Measurements from ENCODE around the gene IL1B.
"Not testable (repeated sequence)": the region's sequence is repeated elsewhere in the genome, so short reads cannot be mapped to it uniquely, and the experiment has no call there.

IL1B gene

DNA sequence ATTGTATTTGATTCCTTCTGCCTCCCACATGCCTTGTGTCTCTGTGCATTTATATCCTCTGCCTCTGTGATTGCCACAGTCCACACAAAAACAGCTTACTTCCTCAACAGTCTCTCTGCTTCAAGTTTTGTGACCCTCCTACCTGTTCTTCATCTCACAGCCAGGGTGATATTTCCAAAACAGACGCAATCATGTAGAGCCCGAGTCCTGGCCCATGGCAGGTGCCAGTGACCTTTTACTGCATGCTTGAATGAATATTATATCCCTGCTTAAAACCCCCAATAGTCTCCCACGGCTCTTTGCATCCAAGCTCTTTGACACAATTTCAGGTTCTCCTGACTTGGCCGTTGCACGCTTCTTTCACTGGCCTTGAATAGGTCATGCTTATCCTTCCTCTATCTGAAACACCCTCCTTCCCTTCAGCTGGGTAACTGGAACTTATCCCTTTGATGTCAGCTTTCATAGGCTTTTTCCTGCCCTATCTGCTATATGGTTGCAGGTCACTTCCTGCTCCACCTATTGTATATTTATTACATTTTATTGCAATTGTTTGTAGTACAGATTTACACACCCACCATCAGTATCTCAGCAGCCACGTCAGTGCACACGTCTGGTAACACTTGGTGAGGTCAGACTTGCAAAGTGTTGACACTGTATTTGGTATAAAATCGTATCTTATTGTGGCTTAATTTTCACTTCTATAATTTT is 29.7 kb upstream of the IL1B start:
- no peak overlapping the region for H3K4me3 ChIP-seq (ENCODE audit: low read depth, low read length)
- TF ChIP-seq, protein P1, sequence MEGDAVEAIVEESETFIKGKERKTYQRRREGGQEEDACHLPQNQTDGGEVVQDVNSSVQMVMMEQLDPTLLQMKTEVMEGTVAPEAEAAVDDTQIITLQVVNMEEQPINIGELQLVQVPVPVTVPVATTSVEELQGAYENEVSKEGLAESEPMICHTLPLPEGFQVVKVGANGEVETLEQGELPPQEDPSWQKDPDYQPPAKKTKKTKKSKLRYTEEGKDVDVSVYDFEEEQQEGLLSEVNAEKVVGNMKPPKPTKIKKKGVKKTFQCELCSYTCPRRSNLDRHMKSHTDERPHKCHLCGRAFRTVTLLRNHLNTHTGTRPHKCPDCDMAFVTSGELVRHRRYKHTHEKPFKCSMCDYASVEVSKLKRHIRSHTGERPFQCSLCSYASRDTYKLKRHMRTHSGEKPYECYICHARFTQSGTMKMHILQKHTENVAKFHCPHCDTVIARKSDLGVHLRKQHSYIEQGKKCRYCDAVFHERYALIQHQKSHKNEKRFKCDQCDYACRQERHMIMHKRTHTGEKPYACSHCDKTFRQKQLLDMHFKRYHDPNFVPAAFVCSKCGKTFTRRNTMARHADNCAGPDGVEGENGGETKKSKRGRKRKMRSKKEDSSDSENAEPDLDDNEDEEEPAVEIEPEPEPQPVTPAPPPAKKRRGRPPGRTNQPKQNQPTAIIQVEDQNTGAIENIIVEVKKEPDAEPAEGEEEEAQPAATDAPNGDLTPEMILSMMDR (IDR thresholded peaks at IDR 0.05; ENCODE audit: low read depth, low read length), result no peak
- TF ChIP-seq POLR2A (IDR thresholded peaks at IDR 0.05; ENCODE audit: extremely low read depth, insufficient read length) (no peak), MYC (IDR thresholded peaks at IDR 0.05; ENCODE audit: low read depth, low read length) (no peak)
- TF ChIP-seq, protein P2, sequence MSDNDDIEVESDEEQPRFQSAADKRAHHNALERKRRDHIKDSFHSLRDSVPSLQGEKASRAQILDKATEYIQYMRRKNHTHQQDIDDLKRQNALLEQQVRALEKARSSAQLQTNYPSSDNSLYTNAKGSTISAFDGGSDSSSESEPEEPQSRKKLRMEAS (IDR thresholded peaks at IDR 0.05; ENCODE audit: low read depth, low read length), result no peak
- no peak for DNase-seq (ENCODE audit: low read depth)

DNA sequence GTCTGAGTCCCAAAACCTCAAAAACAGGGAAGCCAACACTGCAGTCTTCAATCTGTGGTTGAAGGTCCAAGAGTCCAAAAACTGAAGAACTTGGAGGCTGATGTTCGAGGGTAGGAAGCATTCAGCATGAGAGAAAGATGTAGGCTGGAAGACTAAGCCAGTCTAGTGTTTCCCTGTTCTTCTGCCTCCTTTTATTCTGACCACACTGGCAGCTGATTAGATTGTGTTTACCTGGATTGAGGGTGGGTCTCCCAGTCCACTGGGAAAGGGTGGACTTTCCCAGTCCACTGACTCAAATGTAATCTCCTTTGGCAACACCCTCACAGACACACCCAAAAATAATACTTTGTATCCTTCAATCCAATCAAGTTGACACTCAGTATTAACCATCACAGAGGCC is 27.5 kb upstream of the IL1B start:
- H3K4me3 ChIP-seq (ENCODE audit: low read depth, low read length), result no peak overlapping the region
- DNase-seq (ENCODE audit: low read depth), result no peak
- TF ChIP-seq, protein P2 (IDR thresholded peaks at IDR 0.05; ENCODE audit: low read depth, low read length), result no peak
- TF ChIP-seq, protein P1 (IDR thresholded peaks at IDR 0.05; ENCODE audit: low read depth, low read length), result no peak
- TF ChIP-seq POLR2A (IDR thresholded peaks at IDR 0.05; ENCODE audit: extremely low read depth, insufficient read length), result no peak
- TF ChIP-seq MYC (IDR thresholded peaks at IDR 0.05; ENCODE audit: low read depth, low read length), result no peak

DNA sequence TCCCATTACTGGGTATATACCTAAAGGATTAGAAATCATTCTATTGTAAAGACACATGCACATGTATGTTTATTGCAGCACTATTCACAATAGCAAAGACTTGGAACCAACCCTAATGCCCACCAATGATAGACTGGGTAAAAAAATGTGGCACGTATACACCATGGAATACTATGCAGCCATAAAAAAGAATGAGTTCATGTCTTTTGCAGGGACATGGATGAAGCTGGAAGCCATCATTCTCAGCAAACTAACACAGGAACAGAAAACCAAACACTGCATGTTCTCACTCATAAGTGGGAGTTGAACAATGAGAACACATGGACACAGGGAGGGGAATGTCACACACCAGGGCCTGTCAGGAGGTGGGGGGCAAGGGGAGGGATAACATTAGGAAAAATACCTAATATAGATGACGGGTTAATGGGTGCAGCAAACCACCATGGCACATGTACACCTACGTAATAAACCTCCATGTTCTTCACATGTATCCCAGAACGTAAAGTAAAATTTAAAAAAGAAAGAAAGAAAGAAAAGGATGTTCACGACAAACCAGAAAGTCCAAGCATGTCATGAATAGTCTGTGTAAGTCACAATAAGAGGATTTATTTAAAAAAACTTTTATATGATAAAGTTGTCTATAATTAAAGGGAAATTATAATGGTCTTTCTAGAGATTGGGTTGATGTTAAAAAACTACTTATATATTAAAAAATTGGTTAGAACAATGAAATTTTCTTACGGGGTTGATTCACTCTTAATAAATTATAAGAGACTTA is 23.0 kb upstream of the IL1B start:
- DNase-seq (ENCODE audit: low read depth), result peak; percentile 29
- H3K4me3 ChIP-seq (ENCODE audit: low read depth, low read length), result not testable (repeated sequence)

DNA sequence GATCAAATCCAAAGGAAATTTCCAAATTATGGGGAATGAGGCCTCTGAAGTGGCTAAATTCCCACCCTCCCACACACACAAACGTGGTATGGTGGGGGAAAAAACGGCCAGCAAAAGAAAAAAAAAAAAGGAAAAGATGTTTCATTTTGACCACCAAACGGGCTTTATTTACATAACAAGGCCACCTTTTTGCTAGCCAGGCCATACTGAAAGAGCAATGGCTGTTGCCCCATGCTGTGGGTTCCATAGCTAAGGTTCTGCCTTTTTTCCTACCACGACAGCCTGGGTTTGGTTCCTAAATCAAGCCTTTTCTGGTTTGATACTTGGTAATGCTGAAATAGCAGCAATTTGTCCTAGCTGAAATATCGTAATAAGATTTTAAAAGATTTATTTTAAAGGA is 14.0 kb upstream of the IL1B start:
- DNase-seq (ENCODE audit: low read depth), result no peak
- no peak for TF ChIP-seq MYC (IDR thresholded peaks at IDR 0.05; ENCODE audit: low read depth, low read length)
- TF ChIP-seq POLR2A (IDR thresholded peaks at IDR 0.05; ENCODE audit: extremely low read depth, insufficient read length), result no peak
- TF ChIP-seq, protein P1 (IDR thresholded peaks at IDR 0.05; ENCODE audit: low read depth, low read length), result no peak
- TF ChIP-seq, protein P2 (IDR thresholded peaks at IDR 0.05; ENCODE audit: low read depth, low read length), result no peak

DNA sequence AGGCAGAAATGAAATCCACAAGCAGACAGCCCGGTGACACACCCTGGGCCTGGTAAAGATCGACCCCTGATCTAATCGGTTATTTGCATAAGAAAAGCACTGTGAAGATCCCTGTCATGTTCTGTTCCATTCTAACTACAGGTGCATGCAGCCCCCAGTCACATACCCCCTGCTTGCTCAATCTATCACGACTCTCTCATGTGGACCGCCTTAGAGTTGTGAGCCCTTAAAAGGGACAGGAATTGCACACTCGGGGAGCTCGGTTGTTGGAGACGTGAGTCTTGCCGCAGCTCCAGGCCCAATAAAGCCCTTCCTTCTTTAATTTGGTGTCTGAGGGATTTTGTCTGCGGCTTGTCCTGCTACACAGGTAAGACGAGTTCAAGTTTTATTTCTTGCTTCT is 13.4 kb upstream of the IL1B start:
- H3K4me3 ChIP-seq (ENCODE audit: low read depth, low read length), result no peak overlapping the region
- no peak for TF ChIP-seq POLR2A (IDR thresholded peaks at IDR 0.05; ENCODE audit: extremely low read depth, insufficient read length)
- no peak for DNase-seq (ENCODE audit: low read depth)

More for the DNA sequence above, 14.0 kb upstream of the IL1B start:
- no peak overlapping the region for H3K4me3 ChIP-seq (ENCODE audit: low read depth, low read length)

DNA sequence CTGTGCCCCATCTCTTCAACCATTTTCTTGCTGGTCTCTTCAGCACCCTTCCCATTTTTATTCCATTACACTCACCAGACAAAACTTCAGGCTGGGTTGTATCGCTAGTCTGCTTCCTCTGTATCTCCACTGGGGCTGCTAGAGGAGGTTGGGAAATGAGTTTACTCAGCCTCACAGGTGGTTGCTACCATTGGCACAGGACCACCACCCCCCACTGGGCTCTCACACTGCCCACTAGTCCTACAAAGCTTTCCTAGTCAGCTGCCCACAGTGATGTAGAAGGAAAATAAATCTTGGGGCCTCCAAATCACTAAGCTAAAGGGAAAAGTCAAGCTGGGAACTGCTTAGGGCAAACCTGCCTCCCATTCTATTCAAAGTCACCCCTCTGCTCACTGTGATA is 12.3 kb upstream of the IL1B start:
- no peak for DNase-seq (ENCODE audit: low read depth)
- no peak overlapping the region for H3K4me3 ChIP-seq (ENCODE audit: low read depth, low read length)
- TF ChIP-seq POLR2A (IDR thresholded peaks at IDR 0.05; ENCODE audit: extremely low read depth, insufficient read length), result no peak
- TF ChIP-seq, protein P1 (IDR thresholded peaks at IDR 0.05; ENCODE audit: low read depth, low read length), result no peak
- TF ChIP-seq MYC (IDR thresholded peaks at IDR 0.05; ENCODE audit: low read depth, low read length), result no peak
- TF ChIP-seq, protein P2 (IDR thresholded peaks at IDR 0.05; ENCODE audit: low read depth, low read length), result no peak

Measured in NB4 (cell line).